CD14-positive monocyte (primary cell): ENCODE measurements around the gene DHCR24. TPM values are rescaled to one million over a fixed set of nuclear protein-coding genes. Genes with fewer than 3 reads are reported as not detected.

ENCODE experiments used
- DNase-seq, 3 donors: peaks; one replicate each; pipeline ENCODE4 v3.0.0-alpha.2; 2011 to 2022
- H2AFZ ChIP-seq: 2 replicates; pipeline ENCODE4 v1.6.0; 2012; ENCODE audit warnings: mild to moderate bottlenecking, low read depth, low read length, inconsistent platforms; ENCODE audit not compliant: insufficient read depth, poor library complexity, severe bottlenecking
- H3K27ac ChIP-seq, 2 donors: 1 replicate in 1 of 2; 2 replicates in 1 of 2; pipeline ENCODE4 v1.5.1; 2012 to 2013; ENCODE audit warnings: low read length in 2 of 2, control low read depth in 1 of 2, inconsistent platforms in 1 of 2, low read depth in 1 of 2, mild to moderate bottlenecking in 1 of 2
- H3K27me3 ChIP-seq, 2 donors: one replicate each; pipeline versions ENCODE4 v1.6.0 to v1.6.1; 2011 to 2013; ENCODE audit warnings: low read length in 2 of 2; ENCODE audit not compliant: control insufficient read depth in 2 of 2, insufficient read depth in 2 of 2
- H3K36me3 ChIP-seq, 2 donors: replicated peaks in 1 of 2; 1 replicate in 1 of 2; 2 replicates in 1 of 2; pipeline versions ENCODE4 v1.5.1 to v1.6.1; 2012 to 2013; ENCODE audit warnings: low read length in 2 of 2, control low read depth in 1 of 2, inconsistent platforms in 1 of 2, mild to moderate bottlenecking in 1 of 2; ENCODE audit not compliant: insufficient read depth in 2 of 2, control insufficient read depth in 1 of 2
- H3K4me1 ChIP-seq, 2 donors: 1 replicate in 1 of 2; 2 replicates in 1 of 2; pipeline versions ENCODE4 v1.5.1 to v1.6.1; 2012 to 2013; ENCODE audit warnings: low read length in 2 of 2, control low read depth in 1 of 2, inconsistent platforms in 1 of 2, mild to moderate bottlenecking in 1 of 2, moderate library complexity in 1 of 2; ENCODE audit not compliant: insufficient read depth in 2 of 2, control insufficient read depth in 1 of 2
- H3K4me2 ChIP-seq: replicated peaks from 2 replicates; pipeline ENCODE3; 2012; ENCODE audit warnings: low read length, moderate library complexity, mild to moderate bottlenecking; ENCODE audit not compliant: poor library complexity, severe bottlenecking; ENCODE audit errors: extremely low read depth
- H3K4me3 ChIP-seq, 3 experiments: fragments of 200-600 bp in 1 of 3; sonication (generic) in 1 of 3; replicated peaks in 1 of 3; 1 replicate in 2 of 3; 2 replicates in 1 of 3; pipeline ENCODE4 v1.5.1; 2011 to 2013; ENCODE audit warnings: low read length in 3 of 3, mild to moderate bottlenecking in 3 of 3, control low read depth in 2 of 3, low read depth in 2 of 3, inconsistent platforms in 1 of 3, moderate library complexity in 1 of 3
- H3K79me2 ChIP-seq: 2 replicates; pipeline ENCODE4 v1.6.0; 2012; ENCODE audit warnings: mild to moderate bottlenecking, control low read depth, inconsistent platforms, low read length, moderate library complexity; ENCODE audit not compliant: insufficient read depth
- H3K9ac ChIP-seq: 2 replicates; pipeline ENCODE4 v1.6.0; 2017; ENCODE audit warnings: low read length, mild to moderate bottlenecking; ENCODE audit not compliant: insufficient read depth, poor library complexity, severe bottlenecking
- H3K9me3 ChIP-seq, 2 donors: replicated peaks in 1 of 2; 1 replicate in 1 of 2; 2 replicates in 1 of 2; pipeline versions ENCODE4 v1.5.1 to v1.6.1; 2012 to 2013; ENCODE audit warnings: low read length in 2 of 2, control low read depth in 1 of 2; ENCODE audit not compliant: control insufficient read depth in 1 of 2, insufficient read depth in 1 of 2
- H4K20me1 ChIP-seq: 2 replicates; pipeline ENCODE4 v1.6.0; 2012; ENCODE audit warnings: mild to moderate bottlenecking, low read length, control low read depth, moderate library complexity; ENCODE audit not compliant: insufficient read depth
- H3K27ac Mint-ChIP-seq, 7 donors: one replicate each; pipeline ENCODE4 v1.8.0; 2020; ENCODE audit warnings: mild to moderate bottlenecking in 7 of 7, mixed read lengths in 7 of 7, moderate library complexity in 6 of 7, inconsistent platforms in 2 of 7
- H3K27me3 Mint-ChIP-seq, 3 donors: one replicate each; pipeline ENCODE4 v1.8.0; 2021 to 2022; ENCODE audit warnings: low read depth in 3 of 3, mild to moderate bottlenecking in 3 of 3, mixed read lengths in 3 of 3, moderate library complexity in 3 of 3, inconsistent platforms in 1 of 3
- H3K36me3 Mint-ChIP-seq, 2 donors: one replicate each; pipeline ENCODE4 v1.8.0; 2020; ENCODE audit warnings: mixed read lengths in 2 of 2, inconsistent platforms in 1 of 2, mild to moderate bottlenecking in 1 of 2
- H3K4me1 Mint-ChIP-seq: one replicate; pipeline ENCODE4 v1.8.0; 2020; ENCODE audit warnings: mild to moderate bottlenecking, mixed read lengths
- H3K4me3 Mint-ChIP-seq, 2 donors: one replicate each; pipeline ENCODE4 v1.8.0; 2020; ENCODE audit warnings: mild to moderate bottlenecking in 2 of 2, mixed read lengths in 2 of 2, moderate library complexity in 1 of 2
- H3K9me3 Mint-ChIP-seq, 7 donors: one replicate each; pipeline ENCODE4 v1.8.0; 2020 to 2022; ENCODE audit warnings: mixed read lengths in 7 of 7, mild to moderate bottlenecking in 6 of 7, moderate library complexity in 6 of 7, inconsistent platforms in 2 of 7
- WGBS: methylation state at CpG from one replicate; pipeline ENCODE4 v1.1.5; 2013; ENCODE audit warnings: missing lambda C conversion rate; ENCODE audit not compliant: insufficient coverage; 5-methylcytosine and 5-hydroxymethylcytosine counted together
- intact Hi-C, 2 donors: fragments of 100-400 bp; cut with micrococcal nuclease; formaldehyde crosslinking; loops; one replicate each; pipeline versions ENCODE4 v1.15.0 to v1.15.1; 2023
- polyA plus RNA-seq, 3 donors: library from polyadenylated mRNA; depleted of rRNA in 1 of 3; unstranded in 2 of 3; stranded (reverse) in 1 of 3; fragments of 300-500 nt in 2 of 3; fragments of >200 nt in 1 of 3; fragmentation: Illumina TruSeq in 2 of 3; gene quantifications; 1 replicate in 2 of 3; 2 replicates in 1 of 3; pipeline ENCODE4 v1.2.3, GENCODE V29; 2012 to 2021
- TF ChIP-seq, protein P1 (sequence below): fragments of 200-600 bp; IDR thresholded peaks from one replicate; pipeline ENCODE4 v1.8.0; 2022; ENCODE audit warnings: antibody characterized with exemption, mild to moderate bottlenecking

The DHCR24 gene
- polyA plus RNA-seq, 3 donors = 0.48 to 3.5 (median 3.0) TPM

DNA sequence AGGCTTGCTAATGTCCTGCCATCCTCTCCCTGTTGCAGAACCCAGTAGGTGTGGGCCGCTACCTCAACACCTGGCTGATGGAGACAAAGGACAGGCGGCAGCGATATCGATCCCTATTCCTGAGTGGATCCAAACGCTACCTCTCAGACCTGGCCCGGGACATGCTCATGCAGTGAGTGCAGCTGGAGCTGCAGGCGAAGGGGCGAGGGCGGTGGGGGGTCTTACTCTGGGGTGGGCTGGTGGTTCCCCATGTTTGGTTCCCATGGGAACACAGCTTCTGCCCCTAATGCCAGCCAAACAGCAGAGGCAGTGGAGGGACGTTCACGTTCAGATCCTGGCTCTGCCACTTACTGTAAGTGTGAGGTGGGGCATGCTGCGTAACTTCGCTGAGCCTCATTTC lies 70.0 kb downstream of the DHCR24 start:
- Histone ChIP-seq H2AFZ (no peak overlapping the region), H3K9me3 (no peaks in the 10 kb centered on the region), H3K4me2 (no peak overlapping the region), H3K36me3 (no peaks in the 10 kb centered on the region), H3K9ac (no peak overlapping the region), H3K27ac (no peak overlapping the region), H4K20me1 (no peaks in the 10 kb centered on the region), H3K4me3 (no peak overlapping the region), H3K27me3 (no peaks in the 10 kb centered on the region), H3K4me1 (no peaks in the 10 kb centered on the region), H3K79me2 (no peaks in the 10 kb centered on the region)
- H3K36me3 Mint-ChIP-seq = no peaks in the 10 kb centered on the region
- H3K27ac Mint-ChIP-seq = no peak overlapping the region
- intact Hi-C loops = no loop called here
- TF ChIP-seq, protein P1, sequence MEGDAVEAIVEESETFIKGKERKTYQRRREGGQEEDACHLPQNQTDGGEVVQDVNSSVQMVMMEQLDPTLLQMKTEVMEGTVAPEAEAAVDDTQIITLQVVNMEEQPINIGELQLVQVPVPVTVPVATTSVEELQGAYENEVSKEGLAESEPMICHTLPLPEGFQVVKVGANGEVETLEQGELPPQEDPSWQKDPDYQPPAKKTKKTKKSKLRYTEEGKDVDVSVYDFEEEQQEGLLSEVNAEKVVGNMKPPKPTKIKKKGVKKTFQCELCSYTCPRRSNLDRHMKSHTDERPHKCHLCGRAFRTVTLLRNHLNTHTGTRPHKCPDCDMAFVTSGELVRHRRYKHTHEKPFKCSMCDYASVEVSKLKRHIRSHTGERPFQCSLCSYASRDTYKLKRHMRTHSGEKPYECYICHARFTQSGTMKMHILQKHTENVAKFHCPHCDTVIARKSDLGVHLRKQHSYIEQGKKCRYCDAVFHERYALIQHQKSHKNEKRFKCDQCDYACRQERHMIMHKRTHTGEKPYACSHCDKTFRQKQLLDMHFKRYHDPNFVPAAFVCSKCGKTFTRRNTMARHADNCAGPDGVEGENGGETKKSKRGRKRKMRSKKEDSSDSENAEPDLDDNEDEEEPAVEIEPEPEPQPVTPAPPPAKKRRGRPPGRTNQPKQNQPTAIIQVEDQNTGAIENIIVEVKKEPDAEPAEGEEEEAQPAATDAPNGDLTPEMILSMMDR = no peak
- H3K4me3 Mint-ChIP-seq = no peak overlapping the region
- peaks cover 3% of the 10 kb centered on the region for H3K4me1 Mint-ChIP-seq
- peaks cover 0 to 3% (median 0%) of the 10 kb centered on the region in 7 donors for H3K9me3 Mint-ChIP-seq
- DNase-seq = no peak
- WGBS = 95% methylated on average over 12 of the region's 13 CpGs
- H3K27me3 Mint-ChIP-seq = peaks cover 0 to 2% (median 0%) of the 10 kb centered on the region in 3 donors

DNA sequence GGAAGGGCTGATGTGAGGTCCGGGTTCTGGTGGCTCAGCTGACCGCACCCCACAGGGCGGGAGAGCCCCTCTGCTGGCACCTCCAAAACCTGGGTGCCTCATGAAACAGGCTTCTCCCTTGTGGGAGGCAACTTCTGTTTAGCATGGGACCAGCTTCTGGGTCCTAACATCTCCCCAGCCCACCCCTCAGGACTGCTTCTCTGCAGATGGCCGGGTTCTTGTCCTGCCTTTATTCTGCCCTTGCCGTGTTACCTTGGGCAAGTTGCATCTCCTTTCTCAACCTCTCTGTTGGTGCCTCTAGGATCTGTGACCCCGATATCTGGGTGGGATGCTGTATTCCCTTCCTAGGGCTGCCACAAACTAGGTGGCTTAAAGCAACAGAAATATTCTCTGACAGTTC lies 70.9 kb downstream of the DHCR24 start:
- H3K4me1 ChIP-seq = no peaks in the 10 kb centered on the region
- no peak overlapping the region for H3K4me3 ChIP-seq
- H3K36me3 ChIP-seq = no peaks in the 10 kb centered on the region
- no peak overlapping the region for H3K9ac ChIP-seq
- H3K4me3 Mint-ChIP-seq = no peak overlapping the region
- H3K9me3 ChIP-seq = no peaks in the 10 kb centered on the region
- H3K27me3 ChIP-seq = no peaks in the 10 kb centered on the region
- H3K4me1 Mint-ChIP-seq = peaks cover 3% of the 10 kb centered on the region
- H3K36me3 Mint-ChIP-seq = no peaks in the 10 kb centered on the region
- TF ChIP-seq, protein P1 = no peak
- WGBS = 75% methylated on average over 3 of the region's 6 CpGs
- H3K79me2 ChIP-seq = no peaks in the 10 kb centered on the region
- peaks cover 0 to 2% (median 0%) of the 10 kb centered on the region in 3 donors for H3K27me3 Mint-ChIP-seq
- H4K20me1 ChIP-seq = no peaks in the 10 kb centered on the region
- intact Hi-C loops = no loop called here
- no peak for DNase-seq
- H3K27ac ChIP-seq = no peak overlapping the region
- no peak overlapping the region for H3K27ac Mint-ChIP-seq
- no peak overlapping the region for H2AFZ ChIP-seq
- no peak overlapping the region for H3K4me2 ChIP-seq
- H3K9me3 Mint-ChIP-seq = peaks cover 0 to 3% (median 0%) of the 10 kb centered on the region in 7 donors
